LoVo (cell line): Measurements from ENCODE around the gene MTA2.

Source experiments
- DNase-seq: peaks from one replicate; pipeline ENCODE4 v3.0.0-alpha.2; 2016; ENCODE audit warnings: low spot score

The MTA2 gene

GRCh38 chr11:62546929-62547625 is 54.6 kb downstream of the MTA2 start:
- DNase-seq = no peak

DNA sequence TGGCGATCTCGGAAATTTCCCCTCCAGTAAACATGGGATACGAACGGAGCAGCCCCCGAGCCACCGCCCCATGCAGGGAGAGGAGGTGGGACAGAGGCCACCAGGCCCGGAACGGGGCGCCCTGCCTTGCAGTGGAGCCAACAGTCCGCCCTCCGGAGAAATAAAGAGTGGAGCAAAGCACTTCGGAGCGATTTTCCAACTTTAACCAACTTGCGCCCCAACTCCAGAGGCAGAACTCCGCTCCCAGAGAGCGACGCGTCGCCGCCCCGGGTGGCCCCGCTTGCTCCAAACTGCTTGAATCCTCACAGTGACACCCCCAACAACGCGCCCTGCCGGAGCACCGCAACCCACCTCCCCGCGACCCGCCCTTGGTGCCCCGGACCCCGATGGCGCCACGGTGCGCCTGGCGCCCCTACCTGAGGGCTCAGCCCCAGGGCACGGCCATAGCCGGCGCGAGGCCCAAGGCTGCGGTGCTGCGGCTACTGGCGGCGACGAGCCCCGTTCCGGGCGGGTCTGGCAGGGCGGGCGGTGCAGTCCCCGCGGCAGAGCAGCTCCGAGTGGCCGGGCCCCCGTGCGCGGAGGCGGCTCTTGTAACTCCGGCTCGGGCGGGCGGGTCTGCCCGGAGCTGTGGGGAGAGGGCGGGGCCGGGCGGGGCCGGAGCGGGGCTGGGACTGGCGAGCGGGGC is 55.3 kb downstream of the MTA2 start, which contains the start of gene AHNAK:
AHNAK (minus strand) TSS at position 563 of the 685 bp plus-strand sequence. CDS start 10,708 bp downstream, outside the sequence.
- peak; percentile 51 for DNase-seq

GRCh38 chr11:62545437-62546243 is 56.0 kb downstream of the MTA2 start:
- DNase-seq = peak; percentile 90

GRCh38 chr11:62544581-62545436 is 56.9 kb downstream of the MTA2 start:
- peak; percentile 48 for DNase-seq

DNA sequence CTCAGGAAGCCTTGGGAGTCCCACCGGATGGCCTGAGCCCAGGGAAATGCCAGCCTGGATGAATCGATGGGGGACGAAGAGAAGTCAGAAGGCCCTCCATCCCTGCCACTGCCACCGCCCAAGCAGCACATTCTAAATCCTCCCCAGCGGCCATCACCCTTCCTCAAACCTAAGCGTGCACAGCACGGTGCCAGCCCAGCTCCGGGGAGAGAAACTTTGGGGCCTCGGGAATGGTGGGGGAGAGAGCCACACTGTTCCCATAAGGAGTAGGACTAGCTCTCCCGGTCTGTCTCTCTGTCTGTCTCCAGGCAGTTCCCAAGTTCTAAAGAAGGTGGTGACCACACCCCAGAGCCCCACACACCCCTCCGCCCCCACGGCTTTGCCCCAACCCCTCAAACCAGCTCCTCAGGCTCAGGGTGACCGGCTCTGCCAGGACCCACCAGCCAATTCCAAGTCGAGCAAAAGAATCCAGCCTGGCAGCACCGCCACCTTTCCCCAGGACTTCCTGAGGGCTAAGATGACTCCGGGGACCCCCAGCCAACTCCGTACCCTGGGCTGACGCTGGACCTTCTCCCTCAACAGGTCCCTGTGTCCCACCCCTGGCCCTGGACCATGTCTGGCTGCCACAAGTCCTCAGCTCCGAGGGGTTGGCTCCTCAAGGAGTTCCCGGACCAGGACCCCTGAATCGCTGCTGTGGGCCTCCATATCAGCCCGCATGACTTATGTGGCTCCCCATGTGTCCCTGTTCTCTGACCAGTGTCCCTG is 57.8 kb downstream of the MTA2 start:
- no peak for DNase-seq
